CD14-positive monocyte (primary cell): ENCODE measurements around the gene SLC24A3. TPM values are rescaled to one million over a fixed set of nuclear protein-coding genes. Genes with fewer than 3 reads are reported as not detected.

ENCODE experiments used
- DNase-seq, 3 donors: peaks; one replicate each; pipeline ENCODE4 v3.0.0-alpha.2; 2011 to 2022
- H2AFZ ChIP-seq: 2 replicates; pipeline ENCODE4 v1.6.0; 2012; ENCODE audit warnings: mild to moderate bottlenecking, low read depth, low read length, inconsistent platforms; ENCODE audit not compliant: insufficient read depth, poor library complexity, severe bottlenecking
- H3K27ac ChIP-seq, 2 donors: 1 replicate in 1 of 2; 2 replicates in 1 of 2; pipeline ENCODE4 v1.5.1; 2012 to 2013; ENCODE audit warnings: low read length in 2 of 2, control low read depth in 1 of 2, inconsistent platforms in 1 of 2, low read depth in 1 of 2, mild to moderate bottlenecking in 1 of 2
- H3K27me3 ChIP-seq, 2 donors: one replicate each; pipeline versions ENCODE4 v1.6.0 to v1.6.1; 2011 to 2013; ENCODE audit warnings: low read length in 2 of 2; ENCODE audit not compliant: control insufficient read depth in 2 of 2, insufficient read depth in 2 of 2
- H3K36me3 ChIP-seq, 2 donors: replicated peaks in 1 of 2; 1 replicate in 1 of 2; 2 replicates in 1 of 2; pipeline versions ENCODE4 v1.5.1 to v1.6.1; 2012 to 2013; ENCODE audit warnings: low read length in 2 of 2, control low read depth in 1 of 2, inconsistent platforms in 1 of 2, mild to moderate bottlenecking in 1 of 2; ENCODE audit not compliant: insufficient read depth in 2 of 2, control insufficient read depth in 1 of 2
- H3K4me1 ChIP-seq, 2 donors: 1 replicate in 1 of 2; 2 replicates in 1 of 2; pipeline versions ENCODE4 v1.5.1 to v1.6.1; 2012 to 2013; ENCODE audit warnings: low read length in 2 of 2, control low read depth in 1 of 2, inconsistent platforms in 1 of 2, mild to moderate bottlenecking in 1 of 2, moderate library complexity in 1 of 2; ENCODE audit not compliant: insufficient read depth in 2 of 2, control insufficient read depth in 1 of 2
- H3K4me2 ChIP-seq: replicated peaks from 2 replicates; pipeline ENCODE3; 2012; ENCODE audit warnings: low read length, moderate library complexity, mild to moderate bottlenecking; ENCODE audit not compliant: poor library complexity, severe bottlenecking; ENCODE audit errors: extremely low read depth
- H3K4me3 ChIP-seq, 3 experiments: fragments of 200-600 bp in 1 of 3; sonication (generic) in 1 of 3; replicated peaks in 1 of 3; 1 replicate in 2 of 3; 2 replicates in 1 of 3; pipeline ENCODE4 v1.5.1; 2011 to 2013; ENCODE audit warnings: low read length in 3 of 3, mild to moderate bottlenecking in 3 of 3, control low read depth in 2 of 3, low read depth in 2 of 3, inconsistent platforms in 1 of 3, moderate library complexity in 1 of 3
- H3K79me2 ChIP-seq: 2 replicates; pipeline ENCODE4 v1.6.0; 2012; ENCODE audit warnings: mild to moderate bottlenecking, control low read depth, inconsistent platforms, low read length, moderate library complexity; ENCODE audit not compliant: insufficient read depth
- H3K9ac ChIP-seq: 2 replicates; pipeline ENCODE4 v1.6.0; 2017; ENCODE audit warnings: low read length, mild to moderate bottlenecking; ENCODE audit not compliant: insufficient read depth, poor library complexity, severe bottlenecking
- H3K9me3 ChIP-seq, 2 donors: replicated peaks in 1 of 2; 1 replicate in 1 of 2; 2 replicates in 1 of 2; pipeline versions ENCODE4 v1.5.1 to v1.6.1; 2012 to 2013; ENCODE audit warnings: low read length in 2 of 2, control low read depth in 1 of 2; ENCODE audit not compliant: control insufficient read depth in 1 of 2, insufficient read depth in 1 of 2
- H4K20me1 ChIP-seq: 2 replicates; pipeline ENCODE4 v1.6.0; 2012; ENCODE audit warnings: mild to moderate bottlenecking, low read length, control low read depth, moderate library complexity; ENCODE audit not compliant: insufficient read depth
- H3K27ac Mint-ChIP-seq, 7 donors: one replicate each; pipeline ENCODE4 v1.8.0; 2020; ENCODE audit warnings: mild to moderate bottlenecking in 7 of 7, mixed read lengths in 7 of 7, moderate library complexity in 6 of 7, inconsistent platforms in 2 of 7
- H3K27me3 Mint-ChIP-seq, 3 donors: one replicate each; pipeline ENCODE4 v1.8.0; 2021 to 2022; ENCODE audit warnings: low read depth in 3 of 3, mild to moderate bottlenecking in 3 of 3, mixed read lengths in 3 of 3, moderate library complexity in 3 of 3, inconsistent platforms in 1 of 3
- H3K36me3 Mint-ChIP-seq, 2 donors: one replicate each; pipeline ENCODE4 v1.8.0; 2020; ENCODE audit warnings: mixed read lengths in 2 of 2, inconsistent platforms in 1 of 2, mild to moderate bottlenecking in 1 of 2
- H3K4me1 Mint-ChIP-seq: one replicate; pipeline ENCODE4 v1.8.0; 2020; ENCODE audit warnings: mild to moderate bottlenecking, mixed read lengths
- H3K4me3 Mint-ChIP-seq, 2 donors: one replicate each; pipeline ENCODE4 v1.8.0; 2020; ENCODE audit warnings: mild to moderate bottlenecking in 2 of 2, mixed read lengths in 2 of 2, moderate library complexity in 1 of 2
- H3K9me3 Mint-ChIP-seq, 7 donors: one replicate each; pipeline ENCODE4 v1.8.0; 2020 to 2022; ENCODE audit warnings: mixed read lengths in 7 of 7, mild to moderate bottlenecking in 6 of 7, moderate library complexity in 6 of 7, inconsistent platforms in 2 of 7
- WGBS: methylation state at CpG from one replicate; pipeline ENCODE4 v1.1.5; 2013; ENCODE audit warnings: missing lambda C conversion rate; ENCODE audit not compliant: insufficient coverage; 5-methylcytosine and 5-hydroxymethylcytosine counted together
- intact Hi-C, 2 donors: fragments of 100-400 bp; cut with micrococcal nuclease; formaldehyde crosslinking; loops; one replicate each; pipeline versions ENCODE4 v1.15.0 to v1.15.1; 2023
- polyA plus RNA-seq, 3 donors: library from polyadenylated mRNA; depleted of rRNA in 1 of 3; unstranded in 2 of 3; stranded (reverse) in 1 of 3; fragments of 300-500 nt in 2 of 3; fragments of >200 nt in 1 of 3; fragmentation: Illumina TruSeq in 2 of 3; gene quantifications; 1 replicate in 2 of 3; 2 replicates in 1 of 3; pipeline ENCODE4 v1.2.3, GENCODE V29; 2012 to 2021
- TF ChIP-seq, protein P1 (sequence below): fragments of 200-600 bp; IDR thresholded peaks from one replicate; pipeline ENCODE4 v1.8.0; 2022; ENCODE audit warnings: antibody characterized with exemption, mild to moderate bottlenecking

SLC24A3 gene
- polyA plus RNA-seq, 3 donors, result 0.04 to 0.08 TPM; not detected in 1

DNA sequence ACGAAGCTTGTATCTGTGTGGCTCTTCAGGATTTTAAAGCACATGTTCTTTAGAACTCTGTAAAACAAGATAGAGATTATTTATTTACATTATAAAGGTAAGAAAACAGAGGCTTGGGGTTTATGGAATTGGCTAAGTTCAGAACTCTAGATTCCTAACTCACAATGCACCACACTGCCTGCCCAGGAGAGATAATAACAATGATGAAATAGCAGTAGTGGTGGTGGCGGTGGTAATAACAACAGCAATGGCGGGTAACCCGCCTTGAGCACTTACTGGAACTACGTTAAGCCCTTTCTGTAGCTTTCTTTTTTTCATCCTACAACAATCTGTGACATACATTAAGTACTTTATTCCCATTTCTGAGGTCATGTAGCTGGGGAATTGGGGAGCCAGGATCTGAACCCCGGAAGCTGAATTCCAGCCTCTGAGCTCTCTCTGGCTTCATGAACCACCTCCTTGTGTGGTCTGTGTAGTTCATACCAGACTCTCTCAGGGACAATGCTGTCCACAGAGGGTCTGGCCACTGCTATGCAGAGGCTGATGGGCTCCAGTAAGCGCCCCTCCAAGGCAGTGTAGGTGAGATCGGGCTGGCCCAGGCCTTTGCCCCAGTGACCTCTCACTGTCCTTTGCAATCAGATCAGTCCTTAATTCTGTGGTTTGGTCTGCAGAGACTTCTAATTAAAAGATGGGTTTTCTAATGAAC is 260.9 kb downstream of the SLC24A3 start:
- Mint-ChIP-seq H3K27ac (no peak overlapping the region), H3K36me3 (no peaks in the 10 kb centered on the region), H3K27me3 (peaks cover 0 to 4% (median 0%) of the 10 kb centered on the region in 3 donors), H3K4me1 (no peaks in the 10 kb centered on the region), H3K9me3 (peaks cover 0 to 1% (median 0%) of the 10 kb centered on the region in 7 donors), H3K4me3 (no peak overlapping the region)
- H3K4me2 ChIP-seq, result no peak overlapping the region
- no peaks in the 10 kb centered on the region for H3K9me3 ChIP-seq
- no peak overlapping the region for H3K27ac ChIP-seq
- no peaks in the 10 kb centered on the region for H3K27me3 ChIP-seq
- H3K4me1 ChIP-seq, result no peaks in the 10 kb centered on the region
- DNase-seq, result no peak
- no peaks in the 10 kb centered on the region for H4K20me1 ChIP-seq
- H3K79me2 ChIP-seq, result no peaks in the 10 kb centered on the region
- H3K9ac ChIP-seq, result no peak overlapping the region
- no CpG with 5 or more reads among the region's 8 CpGs for WGBS
- H3K4me3 ChIP-seq, result no peak overlapping the region
- TF ChIP-seq, protein P1, sequence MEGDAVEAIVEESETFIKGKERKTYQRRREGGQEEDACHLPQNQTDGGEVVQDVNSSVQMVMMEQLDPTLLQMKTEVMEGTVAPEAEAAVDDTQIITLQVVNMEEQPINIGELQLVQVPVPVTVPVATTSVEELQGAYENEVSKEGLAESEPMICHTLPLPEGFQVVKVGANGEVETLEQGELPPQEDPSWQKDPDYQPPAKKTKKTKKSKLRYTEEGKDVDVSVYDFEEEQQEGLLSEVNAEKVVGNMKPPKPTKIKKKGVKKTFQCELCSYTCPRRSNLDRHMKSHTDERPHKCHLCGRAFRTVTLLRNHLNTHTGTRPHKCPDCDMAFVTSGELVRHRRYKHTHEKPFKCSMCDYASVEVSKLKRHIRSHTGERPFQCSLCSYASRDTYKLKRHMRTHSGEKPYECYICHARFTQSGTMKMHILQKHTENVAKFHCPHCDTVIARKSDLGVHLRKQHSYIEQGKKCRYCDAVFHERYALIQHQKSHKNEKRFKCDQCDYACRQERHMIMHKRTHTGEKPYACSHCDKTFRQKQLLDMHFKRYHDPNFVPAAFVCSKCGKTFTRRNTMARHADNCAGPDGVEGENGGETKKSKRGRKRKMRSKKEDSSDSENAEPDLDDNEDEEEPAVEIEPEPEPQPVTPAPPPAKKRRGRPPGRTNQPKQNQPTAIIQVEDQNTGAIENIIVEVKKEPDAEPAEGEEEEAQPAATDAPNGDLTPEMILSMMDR, result no peak
- intact Hi-C loops, result no loop called here
- H2AFZ ChIP-seq, result no peak overlapping the region
- H3K36me3 ChIP-seq, result no peaks in the 10 kb centered on the region

DNA sequence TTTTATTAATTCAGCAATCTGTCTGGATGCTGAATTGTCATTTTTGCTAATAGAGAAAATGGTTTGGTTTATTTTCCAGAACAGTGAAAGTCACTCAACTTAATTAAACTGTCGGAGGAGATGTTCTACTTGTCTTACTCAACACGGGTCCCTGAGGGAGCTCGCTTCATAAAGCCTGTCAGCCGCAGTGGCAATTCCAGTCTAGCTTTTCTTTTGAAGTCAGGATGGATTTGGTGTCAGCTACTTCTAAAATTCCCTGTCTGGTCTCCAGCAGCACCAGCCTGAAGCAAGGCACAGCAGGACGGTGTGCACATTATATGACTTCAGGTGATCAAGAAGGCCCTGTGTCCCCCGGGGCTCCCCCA is 261.5 kb downstream of the SLC24A3 start:
- TF ChIP-seq, protein P1, result no peak
- Histone ChIP-seq H2AFZ (no peak overlapping the region), H3K4me1 (no peaks in the 10 kb centered on the region), H4K20me1 (no peaks in the 10 kb centered on the region), H3K9ac (no peak overlapping the region), H3K27me3 (no peaks in the 10 kb centered on the region), H3K9me3 (no peaks in the 10 kb centered on the region), H3K4me2 (no peak overlapping the region), H3K79me2 (no peaks in the 10 kb centered on the region), H3K27ac (no peak overlapping the region), H3K36me3 (no peaks in the 10 kb centered on the region), H3K4me3 (no peak overlapping the region)
- Mint-ChIP-seq H3K4me1 (no peaks in the 10 kb centered on the region), H3K36me3 (no peaks in the 10 kb centered on the region), H3K4me3 (no peak overlapping the region), H3K9me3 (peaks cover 0 to 1% (median 0%) of the 10 kb centered on the region in 7 donors), H3K27ac (no peak overlapping the region), H3K27me3 (peaks cover 0 to 7% (median 2%) of the 10 kb centered on the region in 3 donors)
- intact Hi-C loops, result no loop called here
- WGBS, result 100% methylated on average over 5 of the region's 6 CpGs
- DNase-seq, result no peak
